Skeletal muscle satellite cell (primary cell): Measurements from ENCODE around the gene RNF167. TPM values are rescaled to one million over a fixed set of nuclear protein-coding genes. Genes with fewer than 3 reads are reported as not detected.

Source experiments
- H3K27me3 ChIP-seq: 2 replicates; pipeline ENCODE4 v1.7.0; 2013; ENCODE audit warnings: low read length; ENCODE audit not compliant: control insufficient read depth, insufficient read depth
- H3K36me3 ChIP-seq: 2 replicates; pipeline ENCODE4 v1.7.0; 2013; ENCODE audit warnings: mild to moderate bottlenecking, control low read depth, low read length; ENCODE audit not compliant: insufficient read depth
- H3K4me1 ChIP-seq: 2 replicates; pipeline ENCODE4 v1.7.0; 2013; ENCODE audit warnings: low read length; ENCODE audit not compliant: control insufficient read depth, insufficient read depth
- H3K4me2 ChIP-seq: 2 replicates; pipeline ENCODE4 v1.7.0; 2013; ENCODE audit warnings: mild to moderate bottlenecking, low read length
- H3K4me3 ChIP-seq: 2 replicates; pipeline ENCODE4 v1.7.0; 2013; ENCODE audit warnings: low read length
- H3K9ac ChIP-seq: 2 replicates; pipeline ENCODE4 v1.7.0; 2013; ENCODE audit warnings: mild to moderate bottlenecking, low read depth, low read length, moderate library complexity
- H3K9me3 ChIP-seq: replicated peaks from 2 replicates; pipeline ENCODE4 v1.7.0; 2013; ENCODE audit warnings: mild to moderate bottlenecking, control low read depth, low read length
- small RNA-seq: library from RNA; depleted of rRNA; stranded (forward); fragments of <200 nt; gene quantifications from one replicate; pipeline ENCODE3, GENCODE V24; 2012

Gene RNF167

DNA sequence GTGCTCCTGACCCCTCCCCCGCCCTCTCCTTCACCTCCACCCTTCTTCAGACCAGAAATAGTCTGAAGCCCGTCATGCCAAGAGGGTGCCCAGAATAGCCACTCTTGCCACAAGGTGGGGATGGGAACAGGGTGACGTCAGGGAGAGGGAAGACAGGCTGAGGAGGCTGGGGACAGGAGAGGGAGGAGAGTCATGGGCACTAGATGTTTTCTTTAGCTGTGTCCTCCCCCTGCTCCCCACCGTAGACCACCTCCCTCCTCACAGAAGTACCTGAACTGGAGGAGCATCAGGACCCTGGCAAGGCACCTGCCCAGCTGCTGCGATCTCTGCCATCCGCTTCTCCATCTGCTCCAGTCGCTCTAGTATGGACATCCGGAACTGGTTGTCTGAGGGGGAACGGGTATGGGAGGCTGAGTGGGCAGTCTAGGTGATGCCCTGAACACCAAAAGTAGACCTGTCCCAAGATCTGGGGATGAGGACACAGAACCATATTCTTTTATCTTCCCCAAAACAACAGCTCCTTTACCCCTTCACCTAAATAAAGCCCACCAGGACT lies 34.1 kb downstream of the RNF167 start:
- no peak overlapping the region for H3K4me2 ChIP-seq
- H3K4me1 ChIP-seq: peaks cover 11% of the 10 kb centered on the region
- H3K27me3 ChIP-seq: no peaks in the 10 kb centered on the region
- peaks cover 78% of the 10 kb centered on the region for H3K36me3 ChIP-seq
- H3K4me3 ChIP-seq: no peak overlapping the region
- H3K9me3 ChIP-seq: no peaks in the 10 kb centered on the region
- no peak overlapping the region for H3K9ac ChIP-seq

DNA sequence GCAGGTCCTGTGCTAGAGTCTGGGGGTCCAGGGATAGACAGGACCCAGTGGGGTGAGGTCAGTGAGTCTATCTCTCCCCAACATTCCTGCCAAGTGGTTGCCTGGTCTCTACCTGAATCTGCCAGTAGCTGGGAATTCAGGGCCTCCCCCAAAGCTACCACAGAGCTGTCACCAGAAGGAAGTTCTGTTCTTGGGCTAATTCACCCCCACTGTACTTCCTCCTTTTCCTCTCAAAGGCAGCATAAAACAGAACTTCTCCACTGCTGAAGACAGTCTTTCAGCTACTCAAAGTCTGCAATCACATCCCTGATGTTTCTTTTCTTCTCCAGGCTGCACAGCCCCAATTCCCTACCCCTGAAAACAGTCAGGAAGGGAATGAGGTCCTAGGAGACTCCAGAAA lies 38.7 kb downstream of the RNF167 start:
- Histone ChIP-seq H3K36me3 (peaks cover 73% of the 10 kb centered on the region), H3K9me3 (no peaks in the 10 kb centered on the region), H3K27me3 (no peaks in the 10 kb centered on the region), H3K9ac (no peak overlapping the region), H3K4me2 (no peak overlapping the region), H3K4me3 (no peak overlapping the region), H3K4me1 (peaks cover 8% of the 10 kb centered on the region)

GRCh38 chr17:4980644-4981216 lies 40.7 kb downstream of the RNF167 start:
- Histone ChIP-seq H3K9ac (no peak overlapping the region), H3K4me3 (no peak overlapping the region), H3K9me3 (no peaks in the 10 kb centered on the region), H3K4me1 (peaks cover 9% of the 10 kb centered on the region), H3K36me3 (peaks cover 57% of the 10 kb centered on the region), H3K27me3 (no peaks in the 10 kb centered on the region), H3K4me2 (no peak overlapping the region)

DNA sequence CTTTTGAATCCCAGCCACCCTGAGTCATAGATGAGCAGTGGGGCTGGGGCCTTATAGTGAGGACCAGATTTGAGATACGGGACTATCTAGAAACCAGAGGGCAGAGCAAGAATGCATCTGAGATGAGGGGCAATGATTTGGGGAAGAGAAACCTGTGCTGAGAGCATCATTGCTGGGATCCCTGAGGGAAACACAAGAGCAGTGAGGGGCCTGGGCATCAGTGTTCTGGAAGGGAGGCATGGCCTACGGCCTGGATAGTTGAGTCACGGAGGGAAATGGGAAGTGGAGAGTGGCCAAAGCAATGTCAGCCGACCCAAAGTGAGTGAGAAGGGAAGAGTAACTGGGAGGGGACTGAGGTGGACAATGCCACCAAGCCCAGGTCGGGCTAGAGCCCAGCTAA lies 42.2 kb downstream of the RNF167 start:
- Histone ChIP-seq H3K9me3 (no peaks in the 10 kb centered on the region), H3K4me2 (no peak overlapping the region), H3K9ac (no peak overlapping the region), H3K27me3 (no peaks in the 10 kb centered on the region), H3K4me1 (peaks cover 21% of the 10 kb centered on the region), H3K36me3 (peaks cover 48% of the 10 kb centered on the region), H3K4me3 (no peak overlapping the region)

- H3K9ac ChIP-seq: peak overlapping the region; percentile 86
Observed at GRCh38 chr17:4986403-4986802, 46.3 kb downstream of the RNF167 start.

DNA sequence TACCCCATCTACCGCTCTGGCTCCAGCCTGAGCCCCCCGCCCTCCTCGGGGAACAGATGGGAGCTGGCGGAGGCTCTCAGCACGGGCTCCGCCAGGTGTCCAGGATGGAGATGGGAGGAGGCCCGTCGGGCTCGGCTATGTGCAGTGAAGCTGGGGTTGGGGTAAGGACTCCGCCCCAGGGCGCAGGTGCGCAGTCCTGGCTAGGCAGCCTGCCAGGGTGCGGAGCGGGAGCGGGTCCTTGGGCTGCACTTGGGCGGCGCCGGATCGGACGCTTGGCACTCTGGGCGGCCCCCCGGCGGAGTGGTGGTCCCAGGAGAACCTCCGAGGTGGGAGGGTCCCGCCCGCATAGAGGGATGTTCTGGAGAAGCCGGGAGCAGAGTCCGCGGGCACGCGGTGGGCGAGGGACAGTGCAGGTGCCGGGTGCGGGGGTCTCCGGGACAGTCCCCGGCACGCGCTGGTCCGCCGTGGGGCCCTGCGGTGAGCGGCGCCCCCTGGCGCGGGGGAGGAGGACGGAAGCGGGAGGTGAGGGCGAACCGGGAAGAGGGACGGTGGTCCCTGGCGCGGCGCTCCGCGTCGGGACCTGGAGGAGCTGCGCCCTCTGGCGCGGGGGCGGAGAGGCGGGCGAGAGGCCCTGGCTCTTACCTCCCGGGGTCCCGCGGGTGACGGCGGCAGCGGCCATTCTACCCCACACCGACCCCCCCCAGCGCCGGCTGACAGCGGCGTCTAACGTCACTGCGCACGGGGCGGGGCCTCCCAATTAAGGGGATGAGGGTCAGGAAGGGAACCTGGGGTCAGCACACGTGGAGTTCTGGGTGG lies 47.1 kb downstream of the RNF167 start, which contains the start of gene CAMTA2:
TSS of gene CAMTA2 (minus strand) at position 725 of the 816 bp plus-strand sequence. CDS start 1,453 bp downstream, outside the sequence.
- no peaks in the 10 kb centered on the region for H3K27me3 ChIP-seq
- H3K36me3 ChIP-seq: peaks cover 8% of the 10 kb centered on the region
- peak within 1 kb of the TSS; percentile 86 for H3K9ac ChIP-seq
- no peaks in the 10 kb centered on the region for H3K9me3 ChIP-seq
- peaks cover 33% of the 10 kb centered on the region for H3K4me1 ChIP-seq
- peak within 1 kb of the TSS; percentile 99 for H3K4me3 ChIP-seq
- H3K4me2 ChIP-seq: peak within 1 kb of the TSS; percentile 91

More at GRCh38 chr17:4986403-4986802, 46.3 kb downstream of the RNF167 start:
- peak overlapping the region; percentile 99 for H3K4me3 ChIP-seq
- peak overlapping the region; percentile 91 for H3K4me2 ChIP-seq
- peaks cover 14% of the 10 kb centered on the region for H3K36me3 ChIP-seq
- peaks cover 33% of the 10 kb centered on the region for H3K4me1 ChIP-seq
- H3K27me3 ChIP-seq: no peaks in the 10 kb centered on the region
- H3K9me3 ChIP-seq: no peaks in the 10 kb centered on the region

DNA sequence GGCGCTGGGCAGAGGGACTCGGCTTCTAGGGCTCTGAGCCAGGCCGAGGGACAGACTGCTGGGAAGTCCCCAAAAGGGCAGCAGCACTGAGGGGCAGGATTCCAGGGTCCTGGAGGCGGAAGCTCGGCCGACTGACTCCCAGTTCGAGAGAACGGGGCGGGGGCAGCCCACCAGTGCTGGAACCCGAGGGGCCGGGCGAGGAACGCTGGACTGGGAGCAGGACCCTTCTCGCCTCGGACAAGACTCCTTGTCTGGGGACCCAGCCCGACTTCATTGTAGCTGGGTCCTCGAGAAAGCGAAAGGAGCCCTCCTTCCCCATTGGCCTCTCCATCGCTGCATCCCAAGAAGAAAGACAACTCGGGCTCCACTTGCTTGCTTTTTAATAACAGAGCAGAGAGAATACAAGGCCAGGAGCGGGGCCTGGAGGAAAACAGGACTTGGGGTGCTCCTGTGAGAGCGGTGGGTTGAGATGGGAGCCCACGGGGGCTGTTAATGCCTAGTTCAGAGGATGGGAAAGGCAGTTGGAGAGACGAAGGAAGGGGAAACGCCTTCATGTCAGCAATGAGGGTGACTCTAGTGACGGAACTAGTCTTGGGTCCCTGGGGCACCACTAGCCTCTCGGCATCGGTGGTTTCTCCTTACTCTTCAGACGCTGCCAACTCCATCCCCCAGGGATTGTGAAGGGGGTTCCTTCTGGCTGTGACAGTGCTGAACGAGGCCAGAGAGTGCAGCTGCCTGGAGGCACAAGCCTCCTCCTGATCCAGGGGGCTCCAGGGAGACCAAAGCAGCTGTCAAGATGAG lies 47.9 kb downstream of the RNF167 start:
- no peaks in the 10 kb centered on the region for H3K9me3 ChIP-seq
- peak overlapping the region; percentile 91 for H3K4me2 ChIP-seq
- peak overlapping the region; percentile 99 for H3K4me3 ChIP-seq
- peak overlapping the region; percentile 86 for H3K9ac ChIP-seq
- no peaks in the 10 kb centered on the region for H3K27me3 ChIP-seq
- peaks cover under 1% of the 10 kb centered on the region for H3K36me3 ChIP-seq
- peaks cover 25% of the 10 kb centered on the region for H3K4me1 ChIP-seq

- Histone ChIP-seq H3K4me2 (no peak overlapping the region), H3K36me3 (no peaks in the 10 kb centered on the region), H3K27me3 (no peaks in the 10 kb centered on the region), H3K4me1 (peaks cover 11% of the 10 kb centered on the region), H3K9ac (no peak overlapping the region), H3K9me3 (no peaks in the 10 kb centered on the region), H3K4me3 (no peak overlapping the region)
Observed at GRCh38 chr17:4994081-4994595, 54.1 kb downstream of the RNF167 start.

Small RNA genes within 50 kb of the gene (small RNA-seq; reads per million reads assigned to genes)
- not detected for gene MIR6864
- gene MIR6865: not detected
